Measurements from ENCODE around the gene ICA1. TPM values are rescaled to one million over a fixed set of nuclear protein-coding genes. Genes with fewer than 3 reads are reported as not detected.

The ICA1 gene
- total and polyA plus RNA-seq, 2 experiments from 2014 or later = 45.2 to 83.7 TPM

DNA sequence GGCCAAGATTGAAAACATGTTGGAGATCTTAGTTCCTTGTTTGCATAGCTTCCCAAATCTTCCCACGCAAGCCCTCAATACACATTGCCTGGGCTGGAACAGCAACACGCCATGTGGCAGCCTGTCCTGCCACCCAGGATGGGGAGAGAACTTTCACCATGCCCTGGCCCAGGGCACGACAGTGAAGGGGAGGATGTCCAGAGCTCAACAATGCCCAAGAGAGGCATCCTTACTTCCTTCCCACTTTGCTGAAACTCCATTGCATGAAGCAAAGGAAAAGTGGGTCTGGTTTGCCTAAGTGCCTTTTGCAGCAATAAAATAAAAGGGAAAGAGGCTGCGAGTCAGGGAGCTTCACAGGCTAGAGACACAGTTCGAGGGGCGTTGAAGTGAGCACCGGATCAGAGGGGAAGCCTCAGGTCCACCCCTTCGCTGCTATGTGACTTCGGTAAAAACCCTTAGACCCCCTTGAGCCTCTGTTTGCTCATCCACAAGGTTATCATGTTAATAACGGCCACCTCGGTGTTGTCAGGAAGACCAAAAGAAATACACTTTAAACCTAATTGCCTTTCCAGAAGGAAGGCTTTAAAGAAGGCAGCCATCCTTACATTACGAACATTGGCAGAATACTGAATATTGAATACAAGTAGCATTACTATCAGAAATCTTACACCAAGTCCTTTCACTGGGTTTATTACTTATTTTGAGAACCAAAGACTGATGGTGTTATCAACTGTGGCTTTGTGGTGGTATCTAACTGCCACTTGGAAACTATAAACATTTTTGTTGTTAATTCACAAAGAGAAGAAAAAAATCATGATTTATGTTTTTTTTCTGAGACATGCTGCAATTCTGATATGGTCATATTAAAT, 133.3 kb downstream of the ICA1 start:
- Histone ChIP-seq H3K4me3 (no peak overlapping the region), H3K27me3 (ENCODE audit: insufficient read depth) (no peaks in the 10 kb centered on the region), H4K20me1 (replicated peaks; ENCODE audit: insufficient read depth) (no peaks in the 10 kb centered on the region), H3K36me3 (ENCODE audit: insufficient read depth) (no peaks in the 10 kb centered on the region), H3K27ac (ENCODE audit: low read depth) (no peak overlapping the region), H3K79me2 (replicated peaks; ENCODE audit: insufficient read depth) (no peaks in the 10 kb centered on the region), H3K4me1 (ENCODE audit: insufficient read depth) (peaks cover 8% of the 10 kb centered on the region; the same call in 1 of the 2 replicates), H3F3A (replicated peaks; ENCODE audit: low read depth) (no peaks in the 10 kb centered on the region), H2AFZ (no peak overlapping the region), H3K9me2 (ENCODE audit: insufficient read depth) (peaks cover 17% of the 10 kb centered on the region; the same call in 1 of the 2 replicates), H3K4me2 (no peak overlapping the region)
- ATAC-seq (no peak), DNase-seq (ENCODE audit: low spot score) (no peak)
- Mint-ChIP-seq H3K9me3 (no peaks in the 10 kb centered on the region), H3K36me3 (ENCODE audit: low read depth) (peaks cover 11% of the 10 kb centered on the region), H3K27me3 (ENCODE audit: insufficient read depth, low read depth, poor library complexity) (peaks cover 7% of the 10 kb centered on the region), H3K27ac (no peak overlapping the region; the same call in 1 of the 2 replicates), H3K4me3 (no peak overlapping the region), H3K4me1 (peaks cover 11% of the 10 kb centered on the region)
- TF ChIP-seq NANOG (IDR thresholded peaks at IDR 0.05; ENCODE audit: borderline replicate concordance) (no peak), EZH2phosphoT487 (IDR thresholded peaks at IDR 0.05; ENCODE audit: unreplicated experiment) (no peak), ZNF114 (CRISPR knock-in tag; IDR thresholded peaks at IDR 0.05) (no peak), STAT1 (IDR thresholded peaks at IDR 0.05; ENCODE audit: unreplicated experiment) (no peak), POLR2AphosphoS5 (IDR thresholded peaks at IDR 0.05; ENCODE audit: low read depth) (no peak), EZH2 (IDR thresholded peaks at IDR 0.05; ENCODE audit: low read depth, unreplicated experiment) (no peak), ZNF331 (CRISPR knock-in tag; IDR thresholded peaks at IDR 0.05; ENCODE audit: low read depth) (no peak)
- TF ChIP-seq, protein P1, sequence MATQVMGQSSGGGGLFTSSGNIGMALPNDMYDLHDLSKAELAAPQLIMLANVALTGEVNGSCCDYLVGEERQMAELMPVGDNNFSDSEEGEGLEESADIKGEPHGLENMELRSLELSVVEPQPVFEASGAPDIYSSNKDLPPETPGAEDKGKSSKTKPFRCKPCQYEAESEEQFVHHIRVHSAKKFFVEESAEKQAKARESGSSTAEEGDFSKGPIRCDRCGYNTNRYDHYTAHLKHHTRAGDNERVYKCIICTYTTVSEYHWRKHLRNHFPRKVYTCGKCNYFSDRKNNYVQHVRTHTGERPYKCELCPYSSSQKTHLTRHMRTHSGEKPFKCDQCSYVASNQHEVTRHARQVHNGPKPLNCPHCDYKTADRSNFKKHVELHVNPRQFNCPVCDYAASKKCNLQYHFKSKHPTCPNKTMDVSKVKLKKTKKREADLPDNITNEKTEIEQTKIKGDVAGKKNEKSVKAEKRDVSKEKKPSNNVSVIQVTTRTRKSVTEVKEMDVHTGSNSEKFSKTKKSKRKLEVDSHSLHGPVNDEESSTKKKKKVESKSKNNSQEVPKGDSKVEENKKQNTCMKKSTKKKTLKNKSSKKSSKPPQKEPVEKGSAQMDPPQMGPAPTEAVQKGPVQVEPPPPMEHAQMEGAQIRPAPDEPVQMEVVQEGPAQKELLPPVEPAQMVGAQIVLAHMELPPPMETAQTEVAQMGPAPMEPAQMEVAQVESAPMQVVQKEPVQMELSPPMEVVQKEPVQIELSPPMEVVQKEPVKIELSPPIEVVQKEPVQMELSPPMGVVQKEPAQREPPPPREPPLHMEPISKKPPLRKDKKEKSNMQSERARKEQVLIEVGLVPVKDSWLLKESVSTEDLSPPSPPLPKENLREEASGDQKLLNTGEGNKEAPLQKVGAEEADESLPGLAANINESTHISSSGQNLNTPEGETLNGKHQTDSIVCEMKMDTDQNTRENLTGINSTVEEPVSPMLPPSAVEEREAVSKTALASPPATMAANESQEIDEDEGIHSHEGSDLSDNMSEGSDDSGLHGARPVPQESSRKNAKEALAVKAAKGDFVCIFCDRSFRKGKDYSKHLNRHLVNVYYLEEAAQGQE (IDR thresholded peaks at IDR 0.05; ENCODE audit: unreplicated experiment) = no peak
- TF ChIP-seq, protein P2, sequence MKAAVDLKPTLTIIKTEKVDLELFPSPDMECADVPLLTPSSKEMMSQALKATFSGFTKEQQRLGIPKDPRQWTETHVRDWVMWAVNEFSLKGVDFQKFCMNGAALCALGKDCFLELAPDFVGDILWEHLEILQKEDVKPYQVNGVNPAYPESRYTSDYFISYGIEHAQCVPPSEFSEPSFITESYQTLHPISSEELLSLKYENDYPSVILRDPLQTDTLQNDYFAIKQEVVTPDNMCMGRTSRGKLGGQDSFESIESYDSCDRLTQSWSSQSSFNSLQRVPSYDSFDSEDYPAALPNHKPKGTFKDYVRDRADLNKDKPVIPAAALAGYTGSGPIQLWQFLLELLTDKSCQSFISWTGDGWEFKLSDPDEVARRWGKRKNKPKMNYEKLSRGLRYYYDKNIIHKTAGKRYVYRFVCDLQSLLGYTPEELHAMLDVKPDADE (IDR thresholded peaks at IDR 0.05) = no peak

DNA sequence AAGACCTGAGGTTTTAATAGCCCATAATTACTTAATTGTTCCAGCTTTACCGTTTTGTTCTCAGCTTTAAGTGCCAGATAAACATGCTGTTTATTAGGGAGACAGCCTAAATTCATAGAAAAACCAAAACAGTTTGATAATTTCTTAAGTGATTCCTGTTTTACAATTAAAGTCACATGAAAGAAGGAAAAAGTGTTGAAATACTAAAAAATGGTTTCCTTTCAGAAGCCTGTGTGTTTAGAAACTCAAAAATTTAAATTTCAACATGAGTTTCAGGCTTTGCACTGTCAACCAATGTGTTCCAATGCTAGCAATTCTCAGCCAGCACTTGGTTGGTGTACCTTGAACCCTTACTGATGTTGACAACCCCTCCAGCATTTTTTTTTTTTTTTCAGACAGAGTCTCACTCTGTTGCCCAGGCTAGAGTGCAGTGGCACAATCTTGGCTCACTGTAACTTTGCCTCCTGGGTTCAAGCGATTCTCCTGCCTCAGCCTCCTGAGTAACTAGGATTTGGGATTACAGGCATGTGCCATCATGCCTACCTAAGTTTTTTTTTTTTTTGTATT, 135.3 kb downstream of the ICA1 start:
- Mint-ChIP-seq H3K36me3 (ENCODE audit: low read depth) (peaks cover 11% of the 10 kb centered on the region), H3K4me3 (no peak overlapping the region), H3K4me1 (peaks cover 16% of the 10 kb centered on the region), H3K9me3 (no peaks in the 10 kb centered on the region), H3K27me3 (ENCODE audit: insufficient read depth, low read depth, poor library complexity) (peaks cover 7% of the 10 kb centered on the region), H3K27ac (no peak overlapping the region)
- Histone ChIP-seq H3K79me2 (replicated peaks; ENCODE audit: insufficient read depth) (no peaks in the 10 kb centered on the region), H3K27me3 (ENCODE audit: insufficient read depth) (no peaks in the 10 kb centered on the region), H3K4me2 (no peak overlapping the region), H3K36me3 (ENCODE audit: insufficient read depth) (no peaks in the 10 kb centered on the region), H3F3A (replicated peaks; ENCODE audit: low read depth) (no peaks in the 10 kb centered on the region), H2AFZ (no peak overlapping the region), H4K20me1 (replicated peaks; ENCODE audit: insufficient read depth) (no peaks in the 10 kb centered on the region), H3K4me1 (ENCODE audit: insufficient read depth) (peaks cover 8% of the 10 kb centered on the region; the same call in 1 of the 2 replicates), H3K4me3 (no peak overlapping the region), H3K9me2 (ENCODE audit: insufficient read depth) (peaks cover 17% of the 10 kb centered on the region; the same call in 1 of the 2 replicates), H3K27ac (ENCODE audit: low read depth) (no peak overlapping the region)
- no peak for DNase-seq (ENCODE audit: low spot score)
- ATAC-seq = no peak
- TF ChIP-seq POLR2AphosphoS5 (IDR thresholded peaks at IDR 0.05; ENCODE audit: low read depth) (no peak), ZNF331 (CRISPR knock-in tag; IDR thresholded peaks at IDR 0.05; ENCODE audit: low read depth) (no peak)
- TF ChIP-seq, protein P2 (IDR thresholded peaks at IDR 0.05) = no peak
